Memory B cell (primary cell): ENCODE results near the gene TMEM181.
"Not testable (repeated sequence)": the region's sequence is repeated elsewhere in the genome, so short reads cannot be mapped to it uniquely, and the experiment has no call there.

ENCODE experiments used
- ATAC-seq: fragments of 150-1000 bp; cut with Tn5 transposase; 2 replicates; pipeline ENCODE4 v1.10.0; 2021; ENCODE audit warnings: low read depth, mild to moderate bottlenecking, moderate library complexity
- DNase-seq, 2 donors: peaks; one replicate each; pipeline ENCODE4 v3.0.0; 2022; ENCODE audit warnings: low spot score in 2 of 2
- H3K27ac Mint-ChIP-seq: one replicate; pipeline ENCODE4 v1.8.0; 2022; ENCODE audit warnings: mild to moderate bottlenecking, moderate library complexity, mixed read lengths
- H3K27me3 Mint-ChIP-seq: one replicate; pipeline ENCODE4 v1.8.0; 2022; ENCODE audit warnings: mixed read lengths
- H3K36me3 Mint-ChIP-seq: one replicate; pipeline ENCODE4 v1.8.0; 2022; ENCODE audit warnings: mild to moderate bottlenecking, mixed read lengths
- H3K4me1 Mint-ChIP-seq: one replicate; pipeline ENCODE4 v1.8.0; 2022; ENCODE audit warnings: mixed read lengths
- H3K4me3 Mint-ChIP-seq: one replicate; pipeline ENCODE4 v1.8.0; 2022; ENCODE audit warnings: mild to moderate bottlenecking, moderate library complexity, mixed read lengths
- H3K9me3 Mint-ChIP-seq: one replicate; pipeline ENCODE4 v1.8.0; 2022; ENCODE audit warnings: mixed read lengths

Gene TMEM181

GRCh38 chr6:158645064-158646022 is 85.5 kb downstream of the TMEM181 start:
- no peak for DNase-seq
- peak overlapping the region; percentile 97 for H3K27ac Mint-ChIP-seq
- no peaks in the 10 kb centered on the region for H3K9me3 Mint-ChIP-seq
- H3K4me1 Mint-ChIP-seq, result peaks cover 37% of the 10 kb centered on the region
- H3K27me3 Mint-ChIP-seq, result no peaks in the 10 kb centered on the region
- H3K4me3 Mint-ChIP-seq, result peak overlapping the region; percentile 98
- peaks cover 4% of the 10 kb centered on the region for H3K36me3 Mint-ChIP-seq
- ATAC-seq, result no peak

- DNase-seq, result no peak
- no peak for ATAC-seq
- Mint-ChIP-seq H3K4me1 (peaks cover 30% of the 10 kb centered on the region), H3K27me3 (no peaks in the 10 kb centered on the region), H3K9me3 (no peaks in the 10 kb centered on the region), H3K4me3 (peak overlapping the region; percentile 98), H3K27ac (peak overlapping the region; percentile 97), H3K36me3 (no peaks in the 10 kb centered on the region)
Observed at GRCh38 chr6:158646023-158646910, 86.4 kb downstream of the TMEM181 start.

- no peaks in the 10 kb centered on the region for H3K27me3 Mint-ChIP-seq
- peaks cover 28% of the 10 kb centered on the region for H3K4me1 Mint-ChIP-seq
- ATAC-seq, result no peak
- no peak overlapping the region for H3K4me3 Mint-ChIP-seq
- H3K36me3 Mint-ChIP-seq, result no peaks in the 10 kb centered on the region
- no peaks in the 10 kb centered on the region for H3K9me3 Mint-ChIP-seq
- DNase-seq, result no peak
- no peak overlapping the region for H3K27ac Mint-ChIP-seq
Observed at GRCh38 chr6:158647501-158647900, 87.6 kb downstream of the TMEM181 start.

- Mint-ChIP-seq H3K4me1 (peaks cover 20% of the 10 kb centered on the region), H3K4me3 (no peak overlapping the region), H3K27ac (peak overlapping the region; percentile 97), H3K27me3 (no peaks in the 10 kb centered on the region), H3K9me3 (no peaks in the 10 kb centered on the region), H3K36me3 (no peaks in the 10 kb centered on the region)
- ATAC-seq (no peak), DNase-seq (no peak)
Observed at GRCh38 chr6:158648682-158649131, 88.8 kb downstream of the TMEM181 start.

- Mint-ChIP-seq H3K27me3 (no peaks in the 10 kb centered on the region), H3K27ac (peak within 1 kb of the TSS; percentile 97), H3K36me3 (no peaks in the 10 kb centered on the region), H3K9me3 (no peaks in the 10 kb centered on the region), H3K4me1 (peaks cover 18% of the 10 kb centered on the region), H3K4me3 (peak within 1 kb of the TSS; percentile 76)
- DNase-seq (peak; percentile 55 to 57), ATAC-seq (peak; percentile 72)
Observed at GRCh38 chr6:158649289-158650143, 89.6 kb downstream of the TMEM181 start, which contains the start of gene SYTL3. Gene SYTL3 (plus strand): TSS chr6:158650054. CDS start chr6:158663269, 13,215 bp downstream.

- peaks cover 11% of the 10 kb centered on the region for H3K4me1 Mint-ChIP-seq
- DNase-seq, ATAC-seq, H3K36me3 Mint-ChIP-seq, H3K9me3 Mint-ChIP-seq, H3K27ac Mint-ChIP-seq, H3K4me3 Mint-ChIP-seq, H3K27me3 Mint-ChIP-seq: not testable (repeated sequence)
Observed at GRCh38 chr6:158651981-158652737, 92.3 kb downstream of the TMEM181 start.

- H3K4me1 Mint-ChIP-seq, result peaks cover 11% of the 10 kb centered on the region
- peak overlapping the region; percentile 25 for H3K27ac Mint-ChIP-seq
- DNase-seq (peak in 1 of 2 donors; percentile 43), ATAC-seq (peak; percentile 58)
- peak overlapping the region; percentile 28 for H3K4me3 Mint-ChIP-seq
- H3K36me3 Mint-ChIP-seq, result no peaks in the 10 kb centered on the region
- no peaks in the 10 kb centered on the region for H3K27me3 Mint-ChIP-seq
- no peaks in the 10 kb centered on the region for H3K9me3 Mint-ChIP-seq
Observed at GRCh38 chr6:158653577-158654354, 93.9 kb downstream of the TMEM181 start.

GRCh38 chr6:158654498-158654897 is 94.6 kb downstream of the TMEM181 start:
- Mint-ChIP-seq H3K36me3 (no peaks in the 10 kb centered on the region), H3K9me3 (no peaks in the 10 kb centered on the region), H3K27me3 (no peaks in the 10 kb centered on the region), H3K27ac (peak overlapping the region; percentile 25), H3K4me3 (no peak overlapping the region), H3K4me1 (peaks cover 5% of the 10 kb centered on the region)
- DNase-seq (no peak), ATAC-seq (no peak)

- Mint-ChIP-seq H3K27ac (peak overlapping the region; percentile 25), H3K9me3 (no peaks in the 10 kb centered on the region), H3K36me3 (no peaks in the 10 kb centered on the region), H3K27me3 (no peaks in the 10 kb centered on the region), H3K4me3 (no peak overlapping the region), H3K4me1 (peaks cover under 1% of the 10 kb centered on the region)
- ATAC-seq, result no peak
- no peak for DNase-seq
Observed at GRCh38 chr6:158654960-158655489, 95.1 kb downstream of the TMEM181 start.

- Mint-ChIP-seq H3K4me1 (peaks cover 3% of the 10 kb centered on the region), H3K4me3 (no peak overlapping the region), H3K27ac (no peak overlapping the region), H3K9me3 (no peaks in the 10 kb centered on the region), H3K27me3 (no peaks in the 10 kb centered on the region), H3K36me3 (no peaks in the 10 kb centered on the region)
- DNase-seq, result no peak
- ATAC-seq, result no peak
Observed at GRCh38 chr6:158655569-158656450, 95.9 kb downstream of the TMEM181 start.

- H3K27me3 Mint-ChIP-seq, H3K36me3 Mint-ChIP-seq, H3K9me3 Mint-ChIP-seq, H3K4me1 Mint-ChIP-seq, ATAC-seq, H3K27ac Mint-ChIP-seq, DNase-seq, H3K4me3 Mint-ChIP-seq: not testable (repeated sequence)
Observed at GRCh38 chr6:158656986-158657385, 97.1 kb downstream of the TMEM181 start.
